ENCODE measurements around the gene SORCS2. TPM values are rescaled to one million over a fixed set of nuclear protein-coding genes. Genes with fewer than 3 reads are reported as not detected.

Gene SORCS2
- total and polyA plus RNA-seq, 2 experiments from 2014 or later = 0.38 to 1.4 TPM

DNA sequence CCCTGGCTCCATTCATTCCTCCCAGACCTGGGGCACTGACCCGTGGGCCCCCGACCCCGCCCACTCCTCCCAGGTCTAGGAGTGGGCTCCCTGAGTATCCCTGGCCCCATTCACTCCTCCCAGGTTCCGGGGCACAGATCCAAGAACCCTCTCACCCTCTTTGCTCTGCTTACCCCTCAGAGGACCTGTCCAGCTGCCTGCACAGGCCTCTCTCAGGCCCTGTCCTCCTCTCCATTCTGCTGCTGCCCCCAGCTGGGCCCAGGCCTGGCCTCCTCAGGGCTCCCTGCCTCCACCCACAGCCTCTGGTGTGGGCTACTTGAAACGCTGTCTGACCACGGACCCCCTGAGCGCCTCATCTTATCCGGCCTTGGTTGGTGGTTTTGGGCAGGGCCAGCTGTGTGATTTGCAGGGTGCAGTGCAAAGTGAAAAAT lies 460.1 kb downstream of the SORCS2 start:
- H3K36me3 ChIP-seq (ENCODE audit: low read depth) = no peaks in the 10 kb centered on the region
- no peaks in the 10 kb centered on the region for H3K79me2 ChIP-seq (ENCODE audit: insufficient read depth)
- no peak overlapping the region for H3K4me3 ChIP-seq
- no peak for TF ChIP-seq EZH2phosphoT487 (IDR thresholded peaks at IDR 0.05; ENCODE audit: insufficient read depth, low read depth)
- no peak for TF ChIP-seq EZH2 (IDR thresholded peaks at IDR 0.05; ENCODE audit: insufficient read depth, poor library complexity, severe bottlenecking)
- H3F3A ChIP-seq (ENCODE audit: insufficient read depth) = peaks cover 10% of the 10 kb centered on the region
- H3K9ac ChIP-seq = no peak overlapping the region
- no peaks in the 10 kb centered on the region for H4K20me1 ChIP-seq (ENCODE audit: insufficient read depth)
- H3K9me2 ChIP-seq (ENCODE audit: insufficient read depth) = no peaks in the 10 kb centered on the region
- 70 to 75% methylated on average over 7 to 8 of the region's 8 CpGs for WGBS, 2 experiments (ENCODE audit: low coverage in 1 of 2, low lambda C conversion rate in 2 of 2, missing lambda C conversion rate in 2 of 2)
- no peak overlapping the region for H2AFZ ChIP-seq
- no peak overlapping the region for H3K27ac ChIP-seq
- no peak for DNase-seq
- in situ Hi-C loops (cut with MboI) = no loop called here
- H3K4me1 ChIP-seq (ENCODE audit: insufficient read depth) = peaks cover 20% of the 10 kb centered on the region
- no peak overlapping the region for H3K4me2 ChIP-seq (ENCODE audit: unreplicated experiment)
- H3K9me3 ChIP-seq (ENCODE audit: low read depth) = no peaks in the 10 kb centered on the region
- H3K27me3 ChIP-seq (replicated peaks; ENCODE audit: insufficient read depth) = no peaks in the 10 kb centered on the region

DNA sequence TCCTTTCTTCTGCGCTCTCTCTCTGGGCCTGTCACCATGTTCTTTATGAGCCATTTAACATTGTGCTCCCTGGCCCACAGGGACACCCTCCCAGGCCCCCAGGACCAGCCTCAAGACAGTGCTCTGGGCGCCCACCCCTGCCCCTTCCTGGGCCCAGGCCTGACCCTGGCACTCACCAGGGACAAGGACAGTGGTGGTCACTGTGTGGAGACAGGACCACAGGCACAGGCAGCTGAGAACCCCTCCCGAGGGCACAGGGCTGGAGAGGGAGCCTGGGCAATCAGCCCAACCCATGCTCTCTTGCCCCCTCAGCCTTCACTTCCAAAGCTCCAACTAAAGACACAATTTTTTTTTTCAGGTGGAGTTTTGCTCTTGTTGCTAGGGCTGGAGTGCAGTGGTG lies 460.6 kb downstream of the SORCS2 start:
- Histone ChIP-seq H3K9ac (no peak overlapping the region), H3K9me3 (ENCODE audit: low read depth) (no peaks in the 10 kb centered on the region), H3K9me2 (ENCODE audit: insufficient read depth) (no peaks in the 10 kb centered on the region), H3K4me3 (no peak overlapping the region), H3F3A (ENCODE audit: insufficient read depth) (peaks cover 14% of the 10 kb centered on the region), H3K4me2 (ENCODE audit: unreplicated experiment) (no peak overlapping the region), H3K36me3 (ENCODE audit: low read depth) (no peaks in the 10 kb centered on the region), H3K79me2 (ENCODE audit: insufficient read depth) (no peaks in the 10 kb centered on the region), H3K4me1 (ENCODE audit: insufficient read depth) (peaks cover 18% of the 10 kb centered on the region), H4K20me1 (ENCODE audit: insufficient read depth) (no peaks in the 10 kb centered on the region), H3K27ac (no peak overlapping the region), H3K27me3 (replicated peaks; ENCODE audit: insufficient read depth) (no peaks in the 10 kb centered on the region), H2AFZ (no peak overlapping the region)
- 81 to 96% methylated on average over 3 of the region's 3 CpGs for WGBS, 2 experiments (ENCODE audit: low coverage in 1 of 2, low lambda C conversion rate in 2 of 2, missing lambda C conversion rate in 2 of 2)
- no peak for DNase-seq
- TF ChIP-seq EZH2phosphoT487 (IDR thresholded peaks at IDR 0.05; ENCODE audit: insufficient read depth, low read depth) (no peak), EZH2 (IDR thresholded peaks at IDR 0.05; ENCODE audit: insufficient read depth, poor library complexity, severe bottlenecking) (no peak)
- in situ Hi-C loops (cut with MboI) = no loop called here

- Histone ChIP-seq H3K27me3 (replicated peaks; ENCODE audit: insufficient read depth) (no peaks in the 10 kb centered on the region), H3K79me2 (ENCODE audit: insufficient read depth) (no peaks in the 10 kb centered on the region), H3F3A (ENCODE audit: insufficient read depth) (peaks cover 15% of the 10 kb centered on the region), H3K4me3 (no peak overlapping the region), H3K27ac (no peak overlapping the region), H3K9me3 (ENCODE audit: low read depth) (no peaks in the 10 kb centered on the region), H3K9ac (no peak overlapping the region), H3K9me2 (ENCODE audit: insufficient read depth) (no peaks in the 10 kb centered on the region), H2AFZ (no peak overlapping the region), H3K36me3 (ENCODE audit: low read depth) (no peaks in the 10 kb centered on the region), H3K4me2 (ENCODE audit: unreplicated experiment) (no peak overlapping the region), H3K4me1 (ENCODE audit: insufficient read depth) (peaks cover 10% of the 10 kb centered on the region), H4K20me1 (ENCODE audit: insufficient read depth) (no peaks in the 10 kb centered on the region)
- in situ Hi-C loops (cut with MboI) = no loop called here
- 83 to 90% methylated on average over 23 of the region's 23 CpGs for WGBS, 2 experiments (ENCODE audit: low coverage in 1 of 2, low lambda C conversion rate in 2 of 2, missing lambda C conversion rate in 2 of 2)
- TF ChIP-seq EZH2phosphoT487 (IDR thresholded peaks at IDR 0.05; ENCODE audit: insufficient read depth, low read depth) (no peak), EZH2 (IDR thresholded peaks at IDR 0.05; ENCODE audit: insufficient read depth, poor library complexity, severe bottlenecking) (no peak)
- no peak for DNase-seq
These were observed 461.4 kb downstream of the SORCS2 start for GRCh38 chr4:7653510-7654369.

GRCh38 chr4:7654550-7655445 lies 462.5 kb downstream of the SORCS2 start:
- Histone ChIP-seq H2AFZ (no peak overlapping the region), H3K4me1 (ENCODE audit: insufficient read depth) (peaks cover 4% of the 10 kb centered on the region; the same call in 1 of the 2 replicates), H3K4me3 (no peak overlapping the region), H3K27me3 (replicated peaks; ENCODE audit: insufficient read depth) (no peaks in the 10 kb centered on the region; the same call in 1 of the 2 replicates), H3K36me3 (ENCODE audit: low read depth) (no peaks in the 10 kb centered on the region), H3F3A (ENCODE audit: insufficient read depth) (peaks cover 15% of the 10 kb centered on the region), H3K79me2 (ENCODE audit: insufficient read depth) (no peaks in the 10 kb centered on the region), H3K9me3 (ENCODE audit: low read depth) (no peaks in the 10 kb centered on the region), H3K4me2 (ENCODE audit: unreplicated experiment) (no peak overlapping the region), H3K9me2 (ENCODE audit: insufficient read depth) (no peaks in the 10 kb centered on the region), H4K20me1 (ENCODE audit: insufficient read depth) (no peaks in the 10 kb centered on the region), H3K27ac (no peak overlapping the region), H3K9ac (no peak overlapping the region)
- WGBS, 2 experiments (ENCODE audit: low coverage in 1 of 2, low lambda C conversion rate in 2 of 2, missing lambda C conversion rate in 2 of 2) = 81 to 82% methylated on average over 25 of the region's 25 CpGs
- DNase-seq = no peak
- in situ Hi-C loops (cut with MboI) = no loop called here
- TF ChIP-seq EZH2 (IDR thresholded peaks at IDR 0.05; ENCODE audit: insufficient read depth, poor library complexity, severe bottlenecking) (no peak), EZH2phosphoT487 (IDR thresholded peaks at IDR 0.05; ENCODE audit: insufficient read depth, low read depth) (no peak)

All from GM23248 (cell line).